ENCODE results near the gene SHC4. TPM values are rescaled to one million over a fixed set of nuclear protein-coding genes. Genes with fewer than 3 reads are reported as not detected.
"Not testable (repeated sequence)": the region's sequence is repeated elsewhere in the genome, so short reads cannot be mapped to it uniquely, and the experiment has no call there.

SHC4 gene
- total RNA-seq, 1 donor from 2014 or later = 5.0 TPM

- no peak for DNase-seq (ENCODE audit: low read depth, low spot score)
- no peak for TF ChIP-seq CTCF (conservative IDR thresholded peaks at IDR 0.05)
- no peak overlapping the region for H3K27ac Mint-ChIP-seq (ENCODE audit: unreplicated experiment)
- H3K27me3 Mint-ChIP-seq (ENCODE audit: low read depth) = no peaks in the 10 kb centered on the region
- no peak overlapping the region for H3K4me3 Mint-ChIP-seq
- H3K9me3 Mint-ChIP-seq = peaks cover 3% of the 10 kb centered on the region
- H3K36me3 Mint-ChIP-seq (ENCODE audit: low read depth) = peaks cover 3% of the 10 kb centered on the region
- H3K4me1 Mint-ChIP-seq = peaks cover 10% of the 10 kb centered on the region
Measured at GRCh38 chr15:48915861-48916260, 47.9 kb downstream of the SHC4 start.

GRCh38 chr15:48914717-48915116 lies 49.0 kb downstream of the SHC4 start:
- no peak for DNase-seq (ENCODE audit: low read depth, low spot score)
- Mint-ChIP-seq H3K27ac (ENCODE audit: unreplicated experiment) (no peak overlapping the region), H3K27me3 (ENCODE audit: low read depth) (no peaks in the 10 kb centered on the region), H3K9me3 (peaks cover 10% of the 10 kb centered on the region), H3K4me1 (peaks cover 10% of the 10 kb centered on the region), H3K4me3 (no peak overlapping the region), H3K36me3 (ENCODE audit: low read depth) (peaks cover 5% of the 10 kb centered on the region)
- TF ChIP-seq CTCF (conservative IDR thresholded peaks at IDR 0.05) = no peak

GRCh38 chr15:48913141-48913540 lies 50.6 kb downstream of the SHC4 start:
- Mint-ChIP-seq H3K36me3 (ENCODE audit: low read depth) (peaks cover 2% of the 10 kb centered on the region), H3K27me3 (ENCODE audit: low read depth) (no peaks in the 10 kb centered on the region), H3K4me1 (peaks cover 10% of the 10 kb centered on the region), H3K27ac (ENCODE audit: unreplicated experiment) (no peak overlapping the region), H3K4me3 (no peak overlapping the region), H3K9me3 (peaks cover 10% of the 10 kb centered on the region)
- no peak for TF ChIP-seq CTCF (conservative IDR thresholded peaks at IDR 0.05)
- no peak for DNase-seq (ENCODE audit: low read depth, low spot score)

GRCh38 chr15:48910554-48910953 lies 53.2 kb downstream of the SHC4 start:
- not testable (repeated sequence) for H3K9me3 Mint-ChIP-seq

GRCh38 chr15:48909313-48909712 lies 54.4 kb downstream of the SHC4 start:
- H3K27ac Mint-ChIP-seq (ENCODE audit: unreplicated experiment); H3K9me3 Mint-ChIP-seq; H3K27me3 Mint-ChIP-seq (ENCODE audit: low read depth); H3K36me3 Mint-ChIP-seq (ENCODE audit: low read depth); H3K4me3 Mint-ChIP-seq; DNase-seq (ENCODE audit: low read depth, low spot score): not testable (repeated sequence)
- peaks cover 14% of the 10 kb centered on the region for H3K4me1 Mint-ChIP-seq

More at GRCh38 chr15:48910554-48910953, 53.2 kb downstream of the SHC4 start:
- not testable (repeated sequence) for H3K27ac Mint-ChIP-seq (ENCODE audit: unreplicated experiment); H3K36me3 Mint-ChIP-seq (ENCODE audit: low read depth); H3K4me3 Mint-ChIP-seq; H3K4me1 Mint-ChIP-seq; DNase-seq (ENCODE audit: low read depth, low spot score); H3K27me3 Mint-ChIP-seq (ENCODE audit: low read depth)

- H3K27ac Mint-ChIP-seq (ENCODE audit: unreplicated experiment) = no peak overlapping the region
- H3K4me1 Mint-ChIP-seq = peaks cover 18% of the 10 kb centered on the region
- H3K4me3 Mint-ChIP-seq = no peak overlapping the region
- no peak for TF ChIP-seq CTCF (conservative IDR thresholded peaks at IDR 0.05)
- peaks cover 10% of the 10 kb centered on the region for H3K9me3 Mint-ChIP-seq
- peaks cover 2% of the 10 kb centered on the region for H3K36me3 Mint-ChIP-seq (ENCODE audit: low read depth)
- no peak for DNase-seq (ENCODE audit: low read depth, low spot score)
- no peaks in the 10 kb centered on the region for H3K27me3 Mint-ChIP-seq (ENCODE audit: low read depth)
Measured at GRCh38 chr15:48905847-48906246, 57.9 kb downstream of the SHC4 start.

- Mint-ChIP-seq H3K9me3 (peaks cover 6% of the 10 kb centered on the region), H3K27me3 (ENCODE audit: low read depth) (no peaks in the 10 kb centered on the region)
- no peak for DNase-seq (ENCODE audit: low read depth, low spot score)
Measured at GRCh38 chr15:48905216-48905615, 58.5 kb downstream of the SHC4 start.

More at GRCh38 chr15:48905216-48905615, 58.5 kb downstream of the SHC4 start:
- no peak overlapping the region for H3K4me3 Mint-ChIP-seq
- no peaks in the 10 kb centered on the region for H3K36me3 Mint-ChIP-seq (ENCODE audit: low read depth)
- H3K27ac Mint-ChIP-seq (ENCODE audit: unreplicated experiment) = no peak overlapping the region
- H3K4me1 Mint-ChIP-seq = peaks cover 18% of the 10 kb centered on the region
- TF ChIP-seq CTCF (conservative IDR thresholded peaks at IDR 0.05) = no peak

All from neural crest cell (in vitro differentiated cells).